OCI-LY1 (cell line): ENCODE results near the gene DELE1.

Experiments
- EZH2 ChIP-seq: fragments of 200-600 bp; sonication (generic), shearing (Covaris generic); IDR thresholded peaks from 2 replicates; pipeline ENCODE4 v1.8.0; 2017; ENCODE audit warnings: borderline replicate concordance, mixed run types, mild to moderate bottlenecking, antibody characterized with exemption, low read length, moderate library complexity, mixed read lengths
- TF ChIP-seq, protein P1 (sequence below): fragments of 200-600 bp; sonication (generic), shearing (Covaris generic); IDR thresholded peaks from 2 replicates; pipeline ENCODE4 v1.5.1; 2017; ENCODE audit warnings: mild to moderate bottlenecking, antibody characterized with exemption, low read length, moderate library complexity, mixed read lengths

DNA sequence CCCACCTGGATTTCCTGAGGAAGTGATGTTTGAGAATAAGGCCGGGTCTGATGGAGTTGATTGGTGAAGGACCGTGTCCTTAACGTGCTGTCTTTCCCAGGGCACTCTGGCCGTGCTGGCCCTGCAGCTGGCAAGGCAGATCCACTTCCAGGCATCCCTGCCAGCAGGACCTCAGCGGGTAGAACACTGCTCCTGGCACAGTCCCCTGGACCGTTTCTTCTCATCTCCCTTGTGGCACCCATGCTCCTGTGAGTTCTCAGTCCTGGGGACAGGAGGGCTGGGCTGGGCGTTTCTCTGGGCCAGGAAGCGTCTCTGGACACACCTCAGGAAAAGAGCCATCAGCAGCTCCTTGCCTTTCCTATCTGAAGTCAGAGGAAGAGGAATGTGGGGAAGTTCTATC is 4.4 kb downstream of the DELE1 start:
- TF ChIP-seq, protein P1, sequence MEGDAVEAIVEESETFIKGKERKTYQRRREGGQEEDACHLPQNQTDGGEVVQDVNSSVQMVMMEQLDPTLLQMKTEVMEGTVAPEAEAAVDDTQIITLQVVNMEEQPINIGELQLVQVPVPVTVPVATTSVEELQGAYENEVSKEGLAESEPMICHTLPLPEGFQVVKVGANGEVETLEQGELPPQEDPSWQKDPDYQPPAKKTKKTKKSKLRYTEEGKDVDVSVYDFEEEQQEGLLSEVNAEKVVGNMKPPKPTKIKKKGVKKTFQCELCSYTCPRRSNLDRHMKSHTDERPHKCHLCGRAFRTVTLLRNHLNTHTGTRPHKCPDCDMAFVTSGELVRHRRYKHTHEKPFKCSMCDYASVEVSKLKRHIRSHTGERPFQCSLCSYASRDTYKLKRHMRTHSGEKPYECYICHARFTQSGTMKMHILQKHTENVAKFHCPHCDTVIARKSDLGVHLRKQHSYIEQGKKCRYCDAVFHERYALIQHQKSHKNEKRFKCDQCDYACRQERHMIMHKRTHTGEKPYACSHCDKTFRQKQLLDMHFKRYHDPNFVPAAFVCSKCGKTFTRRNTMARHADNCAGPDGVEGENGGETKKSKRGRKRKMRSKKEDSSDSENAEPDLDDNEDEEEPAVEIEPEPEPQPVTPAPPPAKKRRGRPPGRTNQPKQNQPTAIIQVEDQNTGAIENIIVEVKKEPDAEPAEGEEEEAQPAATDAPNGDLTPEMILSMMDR: no peak
- no peak for TF ChIP-seq EZH2
